Anterior cingulate cortex (tissue), 58 donors: ENCODE measurements around the gene ALAD.
"Not testable (repeated sequence)": the region's sequence is repeated elsewhere in the genome, so short reads cannot be mapped to it uniquely, and the experiment has no call there.

Experiments used
- DNase-seq, 58 donors: peaks; one replicate each; lab custom pipeline; 2025; lab: John Stamatoyannopoulos, UW

ALAD gene

GRCh38 chr9:113401027-113401792 lies at the start of gene ALAD:
Gene ALAD, minus strand, starts transcription at chr9:113401284. Its CDS starts 7,725 bp downstream, at chr9:113393559.
- DNase-seq: peak; percentile 74 to 100 (median 98)

GRCh38 chr9:113449376-113449775 lies 48.3 kb upstream of the ALAD start:
- no peak for DNase-seq

- peak in 1 of 58 donors; percentile 46 for DNase-seq
Measured at GRCh38 chr9:113446323-113446740, 45.2 kb upstream of the ALAD start.

- DNase-seq: no peak
Measured at GRCh38 chr9:113444736-113445135, 43.7 kb upstream of the ALAD start.

GRCh38 chr9:113437716-113438115 lies 36.6 kb upstream of the ALAD start:
- not testable (repeated sequence) for DNase-seq

GRCh38 chr9:113436728-113437515 lies 35.8 kb upstream of the ALAD start:
- DNase-seq: no peak

- DNase-seq: no peak
Measured at GRCh38 chr9:113431191-113431590, 30.1 kb upstream of the ALAD start.

- DNase-seq: no peak
Measured at GRCh38 chr9:113428062-113428615, 27.1 kb upstream of the ALAD start.

GRCh38 chr9:113427629-113428028 lies 26.5 kb upstream of the ALAD start:
- no peak for DNase-seq

- DNase-seq: no peak
Measured at GRCh38 chr9:113426701-113427100, 25.6 kb upstream of the ALAD start.

GRCh38 chr9:113425072-113425471 lies 24.0 kb upstream of the ALAD start:
- no peak for DNase-seq

GRCh38 chr9:113421726-113422125 lies 20.6 kb upstream of the ALAD start:
- no peak for DNase-seq

- DNase-seq: no peak
Measured at GRCh38 chr9:113417370-113417769, 16.3 kb upstream of the ALAD start.

GRCh38 chr9:113416149-113416721 lies 15.2 kb upstream of the ALAD start:
- peak in 1 of 58 donors; percentile 2 for DNase-seq

GRCh38 chr9:113410207-113410864 lies 9.3 kb upstream of the ALAD start, which contains the start of the genes C9orf43 and POLE3:
Gene C9orf43, plus strand, starts transcription at chr9:113410747. Its CDS starts 2,747 bp downstream, at chr9:113413494.
Gene POLE3, minus strand, starts transcription at chr9:113410675. Its CDS starts 382 bp downstream, at chr9:113410293.
- DNase-seq: peak; percentile 77 to 99 (median 94)

GRCh38 chr9:113409883-113410206 lies 8.8 kb upstream of the ALAD start:
- DNase-seq: peak in 5 of 58 donors; percentile 41 to 75 (median 58)

GRCh38 chr9:113409481-113409880 lies 8.4 kb upstream of the ALAD start:
- no peak for DNase-seq

GRCh38 chr9:113406873-113407511 lies 5.9 kb upstream of the ALAD start:
- peak in 40 of 58 donors; percentile 3 to 66 (median 25) for DNase-seq

- not testable (repeated sequence) for DNase-seq
Measured at GRCh38 chr9:113406353-113406752, 5.3 kb upstream of the ALAD start.

GRCh38 chr9:113403646-113404045 lies 2.6 kb upstream of the ALAD start:
- no peak for DNase-seq
